Kidney (tissue), 14 donors: ENCODE results near the gene MED13L. TPM values are rescaled to one million over a fixed set of nuclear protein-coding genes. Genes with fewer than 3 reads are reported as not detected.

Experiments
- DNase-seq, 5 donors: peaks; one replicate each; pipeline ENCODE4 v3.0.0-alpha.2; 2013 to 2020
- FAIRE-seq: peaks from 2 replicates; lab custom pipeline; 2012; peaks lifted over from hg19 to GRCh38; lab: Jason Lieb, UNC
- H3K27ac ChIP-seq, 2 donors: one replicate each; pipeline ENCODE4 v1.7.0; 2013; ENCODE audit warnings: low read depth in 2 of 2, low read length in 2 of 2, inconsistent platforms in 1 of 2
- H3K27me3 ChIP-seq: one replicate; pipeline ENCODE4 v1.7.1; 2013; ENCODE audit warnings: low read length, inconsistent platforms; ENCODE audit not compliant: control insufficient read depth, insufficient read depth
- H3K36me3 ChIP-seq, 3 donors: one replicate each; pipeline versions ENCODE4 v1.7.0 to v1.7.1; 2013; ENCODE audit warnings: low read length in 3 of 3, control low read depth in 1 of 3, inconsistent platforms in 1 of 3; ENCODE audit not compliant: insufficient read depth in 3 of 3, control insufficient read depth in 2 of 3
- H3K4me1 ChIP-seq, 3 donors: one replicate each; pipeline versions ENCODE4 v1.7.0 to v1.7.1; 2013; ENCODE audit warnings: low read length in 3 of 3, inconsistent platforms in 1 of 3, low read depth in 1 of 3; ENCODE audit not compliant: control insufficient read depth in 2 of 3, insufficient read depth in 2 of 3
- H3K4me3 ChIP-seq, 3 donors: one replicate each; pipeline versions ENCODE4 v1.7.0 to v1.8.1; 2013; ENCODE audit warnings: low read length in 3 of 3, control low read depth in 1 of 3, inconsistent platforms in 1 of 3
- H3K9ac ChIP-seq, 3 donors: one replicate each; pipeline versions ENCODE4 v1.7.0 to v1.7.1; 2013; ENCODE audit warnings: low read length in 3 of 3, control low read depth in 1 of 3, inconsistent platforms in 1 of 3
- H3K9me3 ChIP-seq, 3 donors: one replicate each; pipeline versions ENCODE4 v1.7.0 to v1.7.1; 2013; ENCODE audit warnings: low read length in 3 of 3, control low read depth in 1 of 3, inconsistent platforms in 1 of 3; ENCODE audit not compliant: control insufficient read depth in 2 of 3, insufficient read depth in 1 of 3
- intact Hi-C: fragments of 100-400 bp; cut with DNase I; formaldehyde crosslinking; loops from one replicate; pipeline ENCODE4 v1.11.1; 2022
- polyA plus RNA-seq: library from polyadenylated mRNA; stranded (reverse); fragments of 350-450 nt; fragmentation: Illumina TruSeq; extraction: RNeasy Lipid Tissue Mini Kit (QIAGEN cat#74804); gene quantifications from one replicate; pipeline ENCODE4 v1.2.3, GENCODE V29; 2014; ENCODE audit warnings: low read depth, low replicate concordance; ENCODE audit not compliant: insufficient read depth
- total RNA-seq: library from RNA; stranded (reverse); fragmentation: NEBNext Ultra II Directional; extraction: Animal tissue kit (Norgen Biotek cat#: 25700); gene quantifications from one replicate; pipeline ENCODE4 v1.2.1, GENCODE V29; 2021
- TF ChIP-seq, protein P1 (sequence below): IDR thresholded peaks from 3 replicates; pipeline ENCODE4 v1.5.1; 2012; ENCODE audit warnings: mild to moderate bottlenecking, moderate library complexity, borderline replicate concordance; ENCODE audit not compliant: insufficient read depth; ENCODE audit errors: extremely low read depth
- donor health status: control.
- donor health status: control.
- donor health status: control.
- donor health status: control.
- donor health status: control.
- donor health status: DM: yes; HTN: yes; CAD: no.
- donor health status: Normal renal cell carcinoma (clear cell type).

Gene MED13L
- total and polyA plus RNA-seq, 2 donors from 2014 or later: 7.1 to 153 TPM

GRCh38 chr12:116077431-116077830 is 200.1 kb downstream of the MED13L start:
- Histone ChIP-seq H3K4me1 (no peaks in the 10 kb centered on the region), H3K4me3 (no peak overlapping the region), H3K9ac (no peak overlapping the region), H3K9me3 (no peaks in the 10 kb centered on the region), H3K27ac (no peak overlapping the region), H3K36me3 (no peaks in the 10 kb centered on the region), H3K27me3 (no peaks in the 10 kb centered on the region)
- DNase-seq: no peak
- TF ChIP-seq, protein P1, sequence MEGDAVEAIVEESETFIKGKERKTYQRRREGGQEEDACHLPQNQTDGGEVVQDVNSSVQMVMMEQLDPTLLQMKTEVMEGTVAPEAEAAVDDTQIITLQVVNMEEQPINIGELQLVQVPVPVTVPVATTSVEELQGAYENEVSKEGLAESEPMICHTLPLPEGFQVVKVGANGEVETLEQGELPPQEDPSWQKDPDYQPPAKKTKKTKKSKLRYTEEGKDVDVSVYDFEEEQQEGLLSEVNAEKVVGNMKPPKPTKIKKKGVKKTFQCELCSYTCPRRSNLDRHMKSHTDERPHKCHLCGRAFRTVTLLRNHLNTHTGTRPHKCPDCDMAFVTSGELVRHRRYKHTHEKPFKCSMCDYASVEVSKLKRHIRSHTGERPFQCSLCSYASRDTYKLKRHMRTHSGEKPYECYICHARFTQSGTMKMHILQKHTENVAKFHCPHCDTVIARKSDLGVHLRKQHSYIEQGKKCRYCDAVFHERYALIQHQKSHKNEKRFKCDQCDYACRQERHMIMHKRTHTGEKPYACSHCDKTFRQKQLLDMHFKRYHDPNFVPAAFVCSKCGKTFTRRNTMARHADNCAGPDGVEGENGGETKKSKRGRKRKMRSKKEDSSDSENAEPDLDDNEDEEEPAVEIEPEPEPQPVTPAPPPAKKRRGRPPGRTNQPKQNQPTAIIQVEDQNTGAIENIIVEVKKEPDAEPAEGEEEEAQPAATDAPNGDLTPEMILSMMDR: no peak
- intact Hi-C loops: no loop called here
- FAIRE-seq: no peak

DNA sequence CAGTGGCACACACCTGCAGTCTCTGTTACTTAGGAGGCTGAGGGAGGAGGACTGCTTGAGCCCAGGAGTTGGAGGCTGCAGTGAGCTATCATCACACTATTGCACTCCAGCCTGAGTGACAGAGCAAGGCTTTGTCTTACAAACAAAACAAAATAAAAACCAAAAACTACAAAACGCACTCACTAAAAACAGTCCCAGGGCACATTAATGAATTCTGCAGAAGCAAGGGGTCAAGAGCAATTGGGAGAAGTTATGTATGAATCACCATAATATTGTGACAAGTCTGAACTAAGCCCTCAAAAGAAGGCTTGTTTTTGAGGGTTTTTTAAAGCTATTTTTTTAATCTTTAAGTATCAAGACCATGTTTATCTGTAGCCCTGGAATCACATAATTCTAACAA is 201.1 kb downstream of the MED13L start:
- no peaks in the 10 kb centered on the region for H3K4me1 ChIP-seq
- FAIRE-seq (no peak), DNase-seq (no peak)
- no peaks in the 10 kb centered on the region for H3K9me3 ChIP-seq
- TF ChIP-seq, protein P1: no peak
- H3K4me3 ChIP-seq: no peak overlapping the region
- H3K27me3 ChIP-seq: no peaks in the 10 kb centered on the region
- no peak overlapping the region for H3K27ac ChIP-seq
- H3K9ac ChIP-seq: no peak overlapping the region
- no peaks in the 10 kb centered on the region for H3K36me3 ChIP-seq
- intact Hi-C loops: no loop called here

- no peak overlapping the region for H3K9ac ChIP-seq
- intact Hi-C loops: no loop called here
- no peak overlapping the region for H3K4me3 ChIP-seq
- H3K4me1 ChIP-seq: peaks cover 0 to 2% (median 0%) of the 10 kb centered on the region in 3 donors
- TF ChIP-seq, protein P1: no peak
- H3K9me3 ChIP-seq: no peaks in the 10 kb centered on the region
- no peak overlapping the region for H3K27ac ChIP-seq
- H3K27me3 ChIP-seq: no peaks in the 10 kb centered on the region
- no peaks in the 10 kb centered on the region for H3K36me3 ChIP-seq
- DNase-seq: no peak
- no peak for FAIRE-seq
Measured at GRCh38 chr12:116074686-116075085, 202.8 kb downstream of the MED13L start.
